Right lobe of liver (tissue), 4 donors: ENCODE measurements around the gene KCNS1.
A peak's percentile ranks its signal among the peaks of the same experiment; 100 is the strongest.

Source experiments
- POLR2A ChIP-seq: fragments of 450-650 bp; IDR thresholded peaks from one replicate; pipeline ENCODE4 v1.6.1; 2017; ENCODE audit warnings: antibody characterized with exemption, mild to moderate bottlenecking
- TF ChIP-seq, protein P1 (sequence below), 4 donors: fragments of 200-600 bp in 3 of 4; fragments of 450-650 bp in 1 of 4; IDR thresholded peaks; one replicate each; pipeline versions ENCODE4 v1.5.1 to v1.8.0; 2016 to 2022; ENCODE audit warnings: antibody characterized with exemption in 4 of 4, mild to moderate bottlenecking in 2 of 4
- donor health status: DM: no; HTN: no; CAD: no.
- donor health status: DM: no; HTN: no; CAD: no.
- donor health status: DM: no; HTN: yes; CAD: no.

DNA sequence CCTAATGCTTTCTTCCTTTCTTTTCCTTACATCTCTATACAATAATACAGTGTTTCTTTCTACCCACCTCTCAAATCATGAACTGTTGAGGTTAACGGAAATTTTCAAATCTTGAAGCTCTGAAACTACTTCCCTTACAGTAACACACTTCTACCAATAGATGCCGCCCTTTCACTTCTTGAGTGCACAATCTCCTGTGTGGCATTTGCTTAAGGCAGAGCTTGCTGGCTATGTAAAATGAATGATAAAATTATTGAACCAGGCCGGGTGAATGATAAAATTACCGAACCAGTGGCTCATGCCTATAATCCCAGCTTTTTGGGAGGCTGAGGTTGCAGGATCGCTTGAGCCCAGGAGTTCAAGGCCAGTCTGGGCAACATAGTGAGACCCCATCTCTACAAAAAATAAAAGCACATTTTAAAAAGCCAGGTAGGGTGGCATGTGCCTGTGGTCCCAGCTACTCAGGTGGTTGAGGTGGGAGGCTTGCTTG lies 56.8 kb downstream of the KCNS1 start:
- no peak for TF ChIP-seq POLR2A
- TF ChIP-seq, protein P1, sequence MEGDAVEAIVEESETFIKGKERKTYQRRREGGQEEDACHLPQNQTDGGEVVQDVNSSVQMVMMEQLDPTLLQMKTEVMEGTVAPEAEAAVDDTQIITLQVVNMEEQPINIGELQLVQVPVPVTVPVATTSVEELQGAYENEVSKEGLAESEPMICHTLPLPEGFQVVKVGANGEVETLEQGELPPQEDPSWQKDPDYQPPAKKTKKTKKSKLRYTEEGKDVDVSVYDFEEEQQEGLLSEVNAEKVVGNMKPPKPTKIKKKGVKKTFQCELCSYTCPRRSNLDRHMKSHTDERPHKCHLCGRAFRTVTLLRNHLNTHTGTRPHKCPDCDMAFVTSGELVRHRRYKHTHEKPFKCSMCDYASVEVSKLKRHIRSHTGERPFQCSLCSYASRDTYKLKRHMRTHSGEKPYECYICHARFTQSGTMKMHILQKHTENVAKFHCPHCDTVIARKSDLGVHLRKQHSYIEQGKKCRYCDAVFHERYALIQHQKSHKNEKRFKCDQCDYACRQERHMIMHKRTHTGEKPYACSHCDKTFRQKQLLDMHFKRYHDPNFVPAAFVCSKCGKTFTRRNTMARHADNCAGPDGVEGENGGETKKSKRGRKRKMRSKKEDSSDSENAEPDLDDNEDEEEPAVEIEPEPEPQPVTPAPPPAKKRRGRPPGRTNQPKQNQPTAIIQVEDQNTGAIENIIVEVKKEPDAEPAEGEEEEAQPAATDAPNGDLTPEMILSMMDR (IDR thresholded peaks at IDR 0.05): peak; percentile 80 to 88 (median 88)
